Activated CD4-positive, alpha-beta T cell treated with anti-CD3 and anti-CD28 coated beads, Interleukin-2, amount 50 U/mL, for 4 hours (primary cell): ENCODE data around the gene MOSPD3.
A peak's percentile ranks its signal among the peaks of the same experiment; 100 is the strongest.

ENCODE experiments used
- DNase-seq, 2 experiments: peaks; one replicate each; pipeline ENCODE4 v3.0.0-alpha.2; 2020

The MOSPD3 gene

GRCh38 chr7:100575746-100576383 lies 36.5 kb upstream of the MOSPD3 start:
- no peak for DNase-seq

GRCh38 chr7:100576384-100576993 lies 35.9 kb upstream of the MOSPD3 start:
- no peak for DNase-seq

DNA sequence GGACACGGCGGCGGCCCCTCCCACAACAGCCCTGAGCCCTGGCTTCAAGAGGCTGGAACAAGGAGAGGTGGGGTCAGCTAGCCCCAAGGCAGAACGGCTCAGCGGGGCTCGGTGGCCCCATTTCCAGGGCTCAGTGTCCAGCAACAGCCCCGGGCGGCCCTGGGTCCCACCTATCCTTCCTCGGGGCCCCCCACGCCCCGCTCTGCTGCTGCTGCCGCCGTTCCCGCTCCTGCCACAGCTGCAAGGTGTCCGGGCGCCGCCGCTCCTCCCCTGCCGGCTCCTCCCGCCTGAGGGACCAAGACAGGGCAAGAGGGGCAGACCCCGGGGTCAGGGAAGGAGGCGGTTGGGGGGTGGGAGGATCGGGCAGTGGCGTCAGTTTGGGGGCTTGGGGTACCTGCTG lies 35.2 kb upstream of the MOSPD3 start:
- no peak for DNase-seq

GRCh38 chr7:100577507-100577906 lies 34.8 kb upstream of the MOSPD3 start:
- no peak for DNase-seq

DNA sequence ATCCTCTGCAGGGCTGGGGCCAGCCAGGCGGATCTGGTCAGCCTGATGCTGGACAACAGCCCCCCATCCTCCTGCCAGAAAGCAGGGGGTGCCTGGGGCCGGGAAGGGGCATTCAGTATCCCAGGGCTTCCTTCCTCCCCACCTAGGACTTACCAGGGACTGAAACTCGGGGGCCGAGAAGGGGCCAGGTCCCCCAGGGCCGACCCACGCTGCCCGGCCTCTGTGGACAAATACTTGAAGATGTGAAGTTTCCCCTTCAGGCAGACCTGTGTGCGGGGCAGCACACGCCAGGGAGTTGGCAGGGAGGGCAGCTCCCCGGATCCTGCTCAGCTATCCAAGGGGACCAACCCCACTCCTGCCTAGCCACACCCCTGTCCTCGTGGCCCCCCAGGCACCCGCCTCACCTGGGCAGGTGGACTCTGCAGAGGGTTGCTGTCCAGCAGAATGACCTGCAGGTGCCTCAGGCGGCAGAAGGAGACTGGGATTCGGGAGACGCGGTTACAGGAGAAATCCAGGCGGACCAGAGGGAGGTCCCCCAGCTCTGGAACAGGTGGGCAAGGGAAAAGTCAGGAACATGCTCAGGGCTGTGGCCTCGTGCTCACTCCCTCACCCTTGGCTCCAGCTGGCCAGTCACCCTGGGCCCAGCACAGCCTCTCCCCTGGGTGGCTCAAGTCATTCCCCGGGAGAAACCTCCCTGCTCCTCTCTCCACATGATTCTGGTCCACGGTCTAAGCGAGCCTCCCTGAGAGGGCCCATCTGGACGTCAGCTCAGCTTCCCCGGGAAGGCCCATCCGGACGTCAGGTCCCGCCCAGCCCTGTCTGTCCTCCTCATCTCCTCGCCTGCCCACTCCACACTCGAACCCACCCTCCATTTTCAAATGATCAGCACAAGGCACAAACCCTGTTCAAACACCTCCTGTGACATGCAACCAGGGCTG lies 33.8 kb upstream of the MOSPD3 start:
- DNase-seq, result no peak

GRCh38 chr7:100580466-100581283 lies 31.7 kb upstream of the MOSPD3 start:
- no peak for DNase-seq

DNA sequence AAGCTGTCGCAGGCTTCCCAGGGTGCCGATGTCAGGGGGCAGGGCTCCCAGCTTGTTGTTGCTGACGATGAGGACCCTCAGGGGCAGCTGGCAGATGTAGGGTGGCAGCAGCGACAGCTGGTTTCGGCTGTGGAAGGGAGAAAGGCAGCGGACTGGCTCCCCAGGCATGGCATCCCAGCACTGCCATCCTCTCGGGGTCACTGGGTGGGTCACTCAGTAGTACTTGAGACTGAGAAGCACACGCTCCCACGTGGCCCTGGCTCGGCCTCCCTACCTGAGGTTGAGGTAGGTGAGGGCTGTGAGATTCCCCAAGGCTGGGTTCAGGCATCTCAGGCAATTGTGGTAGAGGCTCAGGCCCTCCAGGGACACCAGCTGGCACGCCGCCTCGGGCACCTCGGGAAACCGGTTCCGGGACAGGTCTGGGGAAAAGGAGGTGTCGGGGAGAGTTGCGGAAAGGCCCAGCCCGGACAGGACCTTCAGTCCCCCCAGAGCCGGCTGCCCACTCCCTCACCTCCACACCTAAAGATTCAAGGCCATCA lies 30.2 kb upstream of the MOSPD3 start:
- no peak for DNase-seq

GRCh38 chr7:100582650-100583049 lies 29.7 kb upstream of the MOSPD3 start:
- no peak for DNase-seq

DNA sequence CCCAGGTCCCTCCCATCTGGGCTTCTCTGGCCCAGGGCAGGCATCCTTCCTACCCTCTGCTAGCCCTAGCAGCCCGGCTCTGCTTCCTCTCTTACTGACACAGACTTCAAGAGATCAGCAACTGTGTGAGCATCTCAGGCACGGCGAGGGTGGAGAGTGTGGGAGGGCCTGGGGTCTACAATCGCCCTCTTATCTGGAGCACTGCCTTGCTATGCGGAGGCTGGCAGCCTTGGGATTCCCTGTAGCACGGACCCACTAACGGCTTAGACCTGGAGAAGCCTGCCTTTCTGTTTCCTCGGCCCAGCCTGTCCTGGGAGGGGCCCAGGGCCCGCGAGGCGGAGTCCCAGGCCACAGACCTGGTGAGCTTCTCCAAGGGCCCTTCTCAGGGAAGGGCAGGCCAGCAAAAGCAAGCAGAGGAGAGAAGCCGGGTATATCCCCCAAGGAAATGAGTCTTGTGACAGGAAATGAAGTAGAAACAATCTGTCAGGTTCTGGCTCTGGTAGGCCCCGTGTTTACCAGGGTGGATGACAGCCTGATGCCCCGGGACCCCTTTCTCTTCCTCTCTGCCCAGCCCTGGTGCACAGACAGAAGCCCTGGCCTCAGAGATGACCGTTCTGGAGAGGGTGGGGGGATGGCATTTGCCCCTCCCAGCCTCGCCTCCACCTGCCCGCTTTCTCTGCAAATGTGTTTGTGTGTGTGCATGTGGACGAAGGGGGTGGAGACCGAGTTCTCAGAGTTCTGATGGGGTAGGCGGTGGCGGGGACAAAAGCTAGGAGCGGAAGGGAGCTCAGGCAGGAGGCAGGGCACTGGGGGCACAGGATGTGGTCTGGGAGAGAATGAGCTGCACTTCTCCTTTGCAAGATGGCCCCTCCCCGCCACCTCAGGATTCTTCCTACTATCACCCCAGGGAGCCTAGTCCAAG lies 28.9 kb upstream of the MOSPD3 start:
- DNase-seq, result peak; percentile 35 to 37

GRCh38 chr7:100584054-100584682 lies 28.2 kb upstream of the MOSPD3 start:
- no peak for DNase-seq

DNA sequence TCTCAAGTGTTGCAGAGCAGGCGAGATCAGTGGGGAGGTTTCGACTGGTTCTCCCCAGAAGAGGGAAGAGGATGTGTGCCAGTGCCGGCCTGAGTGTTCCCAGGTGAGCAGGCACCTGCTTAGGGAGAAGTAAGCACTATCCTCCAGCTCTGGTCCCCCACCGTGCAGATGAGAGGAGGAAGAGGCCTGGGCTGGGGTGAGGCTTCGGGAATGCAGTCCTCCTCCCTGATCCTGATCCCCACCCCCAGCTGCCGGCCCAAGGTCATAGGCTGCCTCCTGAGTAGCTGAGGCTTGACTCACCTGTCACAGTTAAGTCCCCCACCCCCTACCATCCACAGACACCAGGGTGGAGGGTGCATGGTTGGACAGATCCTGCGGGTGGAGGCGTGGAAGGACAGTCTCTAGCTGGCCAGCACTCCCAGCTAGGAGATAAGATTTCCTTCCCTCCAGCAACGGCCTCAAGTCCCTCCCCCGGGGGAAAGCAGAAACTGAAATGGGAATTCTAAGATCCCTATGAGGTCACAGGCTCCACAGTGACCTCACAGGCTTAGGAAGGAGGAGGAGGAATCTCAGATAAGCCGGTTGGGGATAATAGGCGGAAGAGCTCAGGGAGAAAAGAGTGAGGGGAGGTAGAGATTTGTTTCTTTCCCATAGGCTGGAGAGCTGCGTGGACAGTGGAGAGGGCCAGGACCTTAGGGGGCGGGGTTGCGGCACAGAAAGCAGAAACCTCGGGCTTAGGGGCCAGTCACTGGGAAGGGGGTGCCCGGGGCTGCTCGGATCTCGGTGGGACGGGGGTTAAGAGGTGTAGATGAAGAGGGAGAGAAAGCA lies 27.4 kb upstream of the MOSPD3 start:
- DNase-seq, result no peak

- DNase-seq, result peak; percentile 32 to 42
Observed at GRCh38 chr7:100585511-100586265, 26.7 kb upstream of the MOSPD3 start, which contains the start of gene LRCH4. TSS of gene LRCH4 (minus strand) at chr7:100586129. CDS start at chr7:100586100, 29 bp downstream.

DNA sequence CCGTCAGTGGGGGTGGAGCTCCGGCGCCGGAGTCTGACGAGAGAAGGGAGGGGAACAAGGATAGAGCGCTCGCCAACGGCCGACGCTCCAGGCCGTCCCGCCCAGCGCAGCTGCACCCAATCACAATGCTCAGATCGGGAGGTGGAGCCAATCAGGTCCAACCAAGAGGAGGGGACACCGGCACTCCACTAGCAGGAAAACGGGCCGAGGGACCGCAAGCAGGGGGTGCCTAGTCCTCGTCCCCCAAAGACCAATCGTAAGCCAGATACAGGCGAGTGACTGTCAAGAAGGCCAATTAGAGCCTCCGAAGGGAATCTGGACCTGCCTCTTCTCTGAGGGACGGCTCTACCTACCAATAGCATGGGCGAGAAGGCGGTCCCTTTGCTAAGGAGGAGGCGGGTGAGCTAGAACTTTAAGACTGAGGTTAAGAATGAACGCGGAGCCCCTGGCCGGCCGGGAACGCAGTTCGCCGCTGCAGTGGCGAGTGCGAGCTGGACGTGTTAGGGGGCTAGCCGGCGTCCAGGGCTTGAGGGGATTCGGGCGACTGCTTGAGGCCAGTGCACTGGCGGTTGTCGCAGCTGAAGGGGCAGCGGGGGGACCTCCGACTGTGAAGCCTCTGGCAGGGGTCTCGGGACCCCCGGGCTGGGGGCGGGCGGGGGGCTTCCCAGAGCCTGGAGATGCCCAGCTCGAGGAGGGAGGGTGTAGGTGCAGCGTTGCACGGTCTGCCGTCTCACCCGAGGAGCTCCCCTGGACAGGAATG lies 25.9 kb upstream of the MOSPD3 start, which contains the start of gene FBXO24:
Gene FBXO24 (plus strand): TSS at position 63 of the 760 bp plus-strand sequence. CDS start 298 bp downstream, at position 361.
- peak; percentile 99 for DNase-seq

GRCh38 chr7:100588438-100588837 lies 23.9 kb upstream of the MOSPD3 start:
- no peak for DNase-seq

GRCh38 chr7:100589341-100589947 lies 22.9 kb upstream of the MOSPD3 start:
- no peak for DNase-seq

- no peak for DNase-seq
Observed at GRCh38 chr7:100590077-100590737, 22.1 kb upstream of the MOSPD3 start.

DNA sequence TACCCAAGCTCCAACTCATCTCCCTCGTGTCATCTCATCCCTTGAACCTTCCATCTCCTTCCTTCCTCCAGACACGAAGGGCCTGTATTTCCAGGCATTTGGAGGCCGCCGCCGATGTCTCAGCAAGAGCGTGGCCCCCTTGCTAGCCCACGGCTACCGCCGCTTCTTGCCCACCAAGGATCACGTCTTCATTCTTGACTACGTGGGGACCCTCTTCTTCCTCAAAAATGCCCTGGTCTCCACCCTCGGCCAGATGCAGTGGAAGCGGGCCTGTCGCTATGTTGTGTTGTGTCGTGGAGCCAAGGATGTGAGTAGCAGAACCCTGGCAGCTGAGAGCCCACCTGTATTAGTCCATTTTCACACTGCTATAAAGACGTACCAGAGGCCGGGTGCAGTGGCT lies 20.7 kb upstream of the MOSPD3 start:
- DNase-seq, result no peak
